KMS-11 (cell line): ENCODE measurements around the gene CMAS.
A peak's percentile ranks its signal among the peaks of the same experiment; 100 is the strongest.
"Not testable (repeated sequence)": the region's sequence is repeated elsewhere in the genome, so short reads cannot be mapped to it uniquely, and the experiment has no call there.

ENCODE experiments used
- H2AFZ ChIP-seq: fragments of 200-600 bp; sonication (generic); 2 replicates; pipeline ENCODE4 v1.6.1; 2016; ENCODE audit warnings: antibody characterized with exemption, mixed run types, low read depth
- H3K27ac ChIP-seq: fragments of 200-600 bp; sonication (generic); 2 replicates; pipeline ENCODE4 v1.6.1; 2016; ENCODE audit warnings: mild to moderate bottlenecking, mixed run types
- H3K27me3 ChIP-seq: fragments of 200-600 bp; sonication (generic); 2 replicates; pipeline ENCODE4 v1.6.1; 2017; ENCODE audit warnings: mild to moderate bottlenecking, low read depth, mixed run types, moderate library complexity; ENCODE audit not compliant: insufficient read depth
- H3K36me3 ChIP-seq: fragments of 200-600 bp; sonication (generic); 2 replicates; pipeline ENCODE4 v1.6.1; 2017; ENCODE audit warnings: mild to moderate bottlenecking, mixed run types; ENCODE audit not compliant: insufficient read depth
- H3K4me1 ChIP-seq: fragments of 200-600 bp; sonication (generic); 2 replicates; pipeline ENCODE4 v1.6.1; 2016; ENCODE audit warnings: mild to moderate bottlenecking, low read depth, mixed run types; ENCODE audit not compliant: poor library complexity, severe bottlenecking
- H3K4me2 ChIP-seq: fragments of 200-600 bp; sonication (generic); 2 replicates; pipeline ENCODE4 v1.7.0; 2016; ENCODE audit warnings: mild to moderate bottlenecking, mixed run types
- H3K4me3 ChIP-seq: fragments of 200-600 bp; sonication (generic); IDR thresholded peaks from 2 replicates; pipeline ENCODE4 v1.6.1; 2017; ENCODE audit warnings: low read depth, low read length, mixed read lengths; ENCODE audit not compliant: insufficient read depth
- H3K79me2 ChIP-seq: fragments of 200-600 bp; sonication (generic); 2 replicates; pipeline ENCODE4 v1.6.1; 2016; ENCODE audit warnings: low read depth, mixed run types; ENCODE audit not compliant: insufficient read depth
- H3K9ac ChIP-seq: fragments of 200-600 bp; sonication (generic); 2 replicates; pipeline ENCODE4 v1.6.1; 2016; ENCODE audit warnings: mild to moderate bottlenecking, mixed run types
- H4K20me1 ChIP-seq: fragments of 200-600 bp; sonication (generic); 2 replicates; pipeline ENCODE4 v1.6.1; 2016; ENCODE audit warnings: mild to moderate bottlenecking, mixed run types; ENCODE audit not compliant: insufficient read depth
- CTCF ChIP-seq: fragments of 200-600 bp; sonication (generic); conservative IDR thresholded peaks from 2 replicates; pipeline ENCODE4 v1.6.1; 2017; ENCODE audit warnings: low read depth, mild to moderate bottlenecking, antibody characterized with exemption, low read length, moderate library complexity, mixed read lengths

CMAS gene

GRCh38 chr12:22046090-22046967 lies at the start of gene CMAS:
TSS of gene CMAS (plus strand) at chr12:22046218. CDS start at chr12:22046304, 86 bp downstream.
- Histone ChIP-seq H3K9ac (peak within 1 kb of the TSS; percentile 81), H3K4me1 (peaks cover 12% of the 10 kb centered on the region), H4K20me1 (no peaks in the 10 kb centered on the region), H3K27ac (peak within 1 kb of the TSS; percentile 47), H3K36me3 (no peaks in the 10 kb centered on the region), H3K4me2 (peak within 1 kb of the TSS; percentile 86), H3K27me3 (no peaks in the 10 kb centered on the region), H2AFZ (peak within 1 kb of the TSS; percentile 82), H3K4me3 (no peak within 1 kb of the TSS), H3K79me2 (peaks cover 13% of the 10 kb centered on the region; the same call in 1 of the 2 replicates)
- TF ChIP-seq CTCF: no peak

DNA sequence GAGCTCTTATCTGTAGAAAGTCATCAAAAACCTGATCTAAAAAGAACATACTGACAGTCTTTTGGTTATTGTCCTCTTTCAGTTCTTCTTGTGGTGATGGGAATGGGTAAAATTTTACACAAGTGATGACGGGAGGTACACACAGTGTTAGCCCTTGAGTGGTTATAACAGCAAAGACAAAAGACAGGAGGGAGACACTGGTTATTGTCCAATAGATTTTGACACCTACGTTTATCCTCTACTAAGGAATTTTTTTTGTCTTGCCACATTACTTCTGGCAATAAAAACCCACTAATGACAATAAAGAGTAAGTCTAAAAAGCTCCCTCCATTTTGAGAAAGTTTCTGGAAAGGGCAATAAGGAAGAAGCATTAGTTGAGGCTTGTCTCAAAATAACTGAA lies 47.7 kb upstream of the CMAS start:
- Histone ChIP-seq H3K27ac (no peak overlapping the region), H3K4me3 (no peak overlapping the region), H3K36me3 (no peaks in the 10 kb centered on the region), H2AFZ (no peak overlapping the region), H3K79me2 (no peaks in the 10 kb centered on the region), H3K4me1 (no peaks in the 10 kb centered on the region), H3K4me2 (no peak overlapping the region), H3K9ac (no peak overlapping the region), H4K20me1 (no peaks in the 10 kb centered on the region), H3K27me3 (no peaks in the 10 kb centered on the region)
- TF ChIP-seq CTCF: no peak

GRCh38 chr12:21998782-21999181 lies 47.2 kb upstream of the CMAS start:
- no peak overlapping the region for H2AFZ ChIP-seq
- H3K4me3 ChIP-seq: no peak overlapping the region

DNA sequence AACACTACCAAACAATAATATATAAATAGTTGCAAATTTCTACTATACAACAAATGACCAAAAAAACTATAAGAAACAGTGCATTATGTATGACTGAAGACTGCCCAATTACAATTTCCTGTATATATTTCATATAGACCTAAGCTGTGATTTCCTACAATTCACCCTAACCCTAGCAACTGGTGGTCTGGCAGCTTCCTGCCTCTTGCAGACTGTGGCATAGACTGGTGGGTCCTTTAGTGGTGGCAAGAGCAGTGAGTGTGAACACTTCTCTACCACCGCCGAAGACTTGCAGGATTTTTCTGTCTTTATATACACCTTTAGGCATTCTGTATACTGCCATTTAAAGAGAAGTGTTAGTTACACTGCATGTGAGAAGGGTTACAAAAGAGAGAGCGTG lies 43.6 kb upstream of the CMAS start:
- Histone ChIP-seq H3K79me2 (no peaks in the 10 kb centered on the region), H4K20me1 (no peaks in the 10 kb centered on the region), H3K4me1 (no peaks in the 10 kb centered on the region), H3K36me3 (no peaks in the 10 kb centered on the region), H3K4me3 (no peak overlapping the region), H3K27ac (no peak overlapping the region), H3K9ac (no peak overlapping the region), H3K27me3 (no peaks in the 10 kb centered on the region), H2AFZ (no peak overlapping the region), H3K4me2 (no peak overlapping the region)
- no peak for TF ChIP-seq CTCF

More at GRCh38 chr12:21998782-21999181, 47.2 kb upstream of the CMAS start:
- no peak overlapping the region for H3K9ac ChIP-seq
- no peaks in the 10 kb centered on the region for H3K27me3 ChIP-seq
- H3K4me2 ChIP-seq: no peak overlapping the region
- no peak overlapping the region for H3K27ac ChIP-seq
- no peaks in the 10 kb centered on the region for H3K79me2 ChIP-seq
- H3K36me3 ChIP-seq: no peaks in the 10 kb centered on the region
- no peaks in the 10 kb centered on the region for H4K20me1 ChIP-seq
- no peaks in the 10 kb centered on the region for H3K4me1 ChIP-seq
- TF ChIP-seq CTCF: no peak

DNA sequence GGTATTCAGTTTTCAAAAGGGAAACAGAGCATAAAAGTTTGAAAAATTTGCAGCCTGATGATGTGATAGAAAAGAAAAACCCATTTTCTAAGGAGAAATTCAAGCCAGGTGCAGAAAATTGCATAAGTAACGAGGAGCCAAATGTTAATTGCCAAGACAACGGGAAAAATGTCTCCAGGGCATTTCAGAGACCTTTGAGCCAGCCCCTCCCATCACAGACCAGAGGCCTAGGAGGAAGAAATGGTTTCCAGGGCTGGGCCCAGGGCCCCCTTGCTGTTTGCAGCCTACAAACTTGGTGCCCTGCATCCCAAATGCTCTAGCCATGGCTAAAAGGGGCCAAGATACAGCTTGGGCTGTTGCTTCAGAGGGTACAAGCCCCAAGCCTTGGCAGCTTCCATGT lies 38.2 kb upstream of the CMAS start:
- not testable (repeated sequence) for H3K4me1 ChIP-seq, H4K20me1 ChIP-seq, H3K27ac ChIP-seq, H3K79me2 ChIP-seq, H3K4me2 ChIP-seq, H3K36me3 ChIP-seq, H3K4me3 ChIP-seq, H3K27me3 ChIP-seq, H2AFZ ChIP-seq, H3K9ac ChIP-seq
